Measurements from ENCODE around the gene CABYR.

GRCh38 chr18:24112874-24113615 is 25.8 kb upstream of the CABYR start:
- TF ChIP-seq CTCF (conservative IDR thresholded peaks at IDR 0.05 in 1 of 2, IDR thresholded peaks at IDR 0.05 in 1 of 2; ENCODE audit: low read depth in 1 of 2, low read length in 2 of 2) (no peak), EZH2 (IDR thresholded peaks at IDR 0.05; ENCODE audit: low read length, missing control alignments) (no peak)

All from fibroblast of lung (primary cell).